Chondrocyte (in vitro differentiated cells): ENCODE measurements around the gene SLA2. TPM values are rescaled to one million over a fixed set of nuclear protein-coding genes. Genes with fewer than 3 reads are reported as not detected.
"Not testable (repeated sequence)": the region's sequence is repeated elsewhere in the genome, so short reads cannot be mapped to it uniquely, and the experiment has no call there.

Experiments used
- DNase-seq: peaks from one replicate; pipeline ENCODE4 v3.0.0; 2021; ENCODE audit warnings: mixed read lengths, low spot score
- H3K27ac Mint-ChIP-seq: one replicate; pipeline ENCODE4 v1.8.0; 2021; ENCODE audit warnings: mild to moderate bottlenecking, moderate library complexity, mixed read lengths; ENCODE audit not compliant: unreplicated experiment
- H3K27me3 Mint-ChIP-seq: 2 replicates; pipeline ENCODE4 v1.8.0; 2021; ENCODE audit warnings: low read depth, mixed read lengths
- H3K36me3 Mint-ChIP-seq: 2 replicates; pipeline ENCODE4 v1.8.0; 2021; ENCODE audit warnings: low read depth, mixed read lengths
- H3K4me1 Mint-ChIP-seq: 2 replicates; pipeline ENCODE4 v1.8.0; 2021; ENCODE audit warnings: low read depth, mild to moderate bottlenecking, mixed read lengths
- H3K4me3 Mint-ChIP-seq: one replicate; pipeline ENCODE4 v1.8.0; 2021; ENCODE audit warnings: mild to moderate bottlenecking, moderate library complexity, mixed read lengths; ENCODE audit not compliant: unreplicated experiment
- H3K9me3 Mint-ChIP-seq: 2 replicates; pipeline ENCODE4 v1.8.0; 2021; ENCODE audit warnings: low read depth, mixed read lengths
- CTCF ChIP-seq: fragments of 200-600 bp; sonication (generic); IDR thresholded peaks from 2 replicates; pipeline ENCODE4 v1.5.0; 2021; ENCODE audit warnings: antibody characterized with exemption, mild to moderate bottlenecking, moderate library complexity
- total RNA-seq: library from RNA; stranded (reverse); gene quantifications from 3 replicates; pipeline ENCODE4 v1.2.1, GENCODE V29; 2021

Gene SLA2
- total RNA-seq, 1 donor from 2014 or later: not detected

- H3K4me1 Mint-ChIP-seq: no peaks in the 10 kb centered on the region
- no peak overlapping the region for H3K27ac Mint-ChIP-seq
- no peaks in the 10 kb centered on the region for H3K27me3 Mint-ChIP-seq
- no peak for DNase-seq
- TF ChIP-seq CTCF: no peak
- H3K36me3 Mint-ChIP-seq: no peaks in the 10 kb centered on the region
- no peak overlapping the region for H3K4me3 Mint-ChIP-seq
- H3K9me3 Mint-ChIP-seq: no peaks in the 10 kb centered on the region
Observed at GRCh38 chr20:36620917-36621316, 25.1 kb downstream of the SLA2 start.

- no peak for TF ChIP-seq CTCF
- Mint-ChIP-seq H3K4me3 (no peak overlapping the region), H3K27me3 (no peaks in the 10 kb centered on the region), H3K4me1 (no peaks in the 10 kb centered on the region), H3K36me3 (peaks cover 14% of the 10 kb centered on the region), H3K9me3 (no peaks in the 10 kb centered on the region), H3K27ac (no peak overlapping the region)
- DNase-seq: no peak
Observed at GRCh38 chr20:36614781-36615557, 31.0 kb downstream of the SLA2 start.

GRCh38 chr20:36613974-36614373 is 32.0 kb downstream of the SLA2 start:
- H3K4me3 Mint-ChIP-seq: no peak overlapping the region
- H3K27ac Mint-ChIP-seq: no peak overlapping the region
- H3K27me3 Mint-ChIP-seq: no peaks in the 10 kb centered on the region
- H3K9me3 Mint-ChIP-seq: no peaks in the 10 kb centered on the region
- H3K36me3 Mint-ChIP-seq: peaks cover 14% of the 10 kb centered on the region
- H3K4me1 Mint-ChIP-seq: no peaks in the 10 kb centered on the region
- TF ChIP-seq CTCF: no peak
- DNase-seq: no peak

- Mint-ChIP-seq H3K4me1 (peaks cover 13% of the 10 kb centered on the region), H3K36me3 (peaks cover 17% of the 10 kb centered on the region), H3K27ac (no peak overlapping the region), H3K27me3 (no peaks in the 10 kb centered on the region), H3K9me3 (no peaks in the 10 kb centered on the region), H3K4me3 (no peak overlapping the region)
- no peak for TF ChIP-seq CTCF
- no peak for DNase-seq
Observed at GRCh38 chr20:36611625-36612024, 34.4 kb downstream of the SLA2 start.

GRCh38 chr20:36608388-36608728 is 37.6 kb downstream of the SLA2 start:
- H3K36me3 Mint-ChIP-seq: peaks cover 11% of the 10 kb centered on the region
- H3K27ac Mint-ChIP-seq, H3K27me3 Mint-ChIP-seq, H3K4me3 Mint-ChIP-seq, H3K9me3 Mint-ChIP-seq, DNase-seq: not testable (repeated sequence)
- H3K4me1 Mint-ChIP-seq: peaks cover 23% of the 10 kb centered on the region
